ENCODE data around the gene CFAP57. TPM values are rescaled to one million over a fixed set of nuclear protein-coding genes. Genes with fewer than 3 reads are reported as not detected.

The CFAP57 gene
- total and polyA plus RNA-seq, 9 of the 15 experiments (the other 6 are each of a cell fraction or from before 2014, with no cell fraction given): 0.04 to 0.22 (median 0.07) TPM; not detected in 3

GRCh38 chr1:43217747-43218146, 45.6 kb downstream of the CFAP57 start:
- DNase-seq (ENCODE audit: extremely low read depth in 1 of 4, low spot score in 3 of 4) (no peak), FAIRE-seq (no peak), ATAC-seq (no peak)
- CTCF ChIA-PET (ENCODE audit: low intra/inter-chr PET ratio): no interaction called here
- POLR2A ChIA-PET: no interaction called here
- TF ChIP-seq ZNF224 (CRISPR knock-in tag; IDR thresholded peaks at IDR 0.05) (no peak), JUND (IDR thresholded peaks at IDR 0.05; ENCODE audit: borderline replicate concordance, low read depth, low read length) (no peak), JUND (tag; IDR thresholded peaks at IDR 0.05; ENCODE audit: borderline replicate concordance, low read depth, low read length) (no peak), RAD21 (CRISPR knock-in tag; conservative IDR thresholded peaks at IDR 0.05 in 1 of 2, IDR thresholded peaks at IDR 0.05 in 1 of 2) (no peak), EP300 (IDR thresholded peaks at IDR 0.05; ENCODE audit: low read length) (no peak), NR1H2 (CRISPR knock-in tag; IDR thresholded peaks at IDR 0.05) (no peak), TBP (optimal IDR thresholded peaks at IDR 0.05; ENCODE audit: low read depth, low read length) (no peak), ZBTB8A (IDR thresholded peaks at IDR 0.05; ENCODE audit: partially characterized antibody) (no peak), XRCC3 (IDR thresholded peaks at IDR 0.05) (no peak), RBFOX2 (IDR thresholded peaks at IDR 0.05; ENCODE audit: low read depth, low read length) (no peak), NFE2L1 (tag; IDR thresholded peaks at IDR 0.05; ENCODE audit: borderline replicate concordance, low read depth) (no peak), NBN (IDR thresholded peaks at IDR 0.05; ENCODE audit: low read depth) (no peak), SMARCA4 (IDR thresholded peaks at IDR 0.05) (no peak), ZBTB43 (CRISPR knock-in tag; IDR thresholded peaks at IDR 0.05) (no peak), RBM34 (IDR thresholded peaks at IDR 0.05; ENCODE audit: borderline replicate concordance, insufficient read depth, low read length) (no peak)
- TF ChIP-seq, protein P1, sequence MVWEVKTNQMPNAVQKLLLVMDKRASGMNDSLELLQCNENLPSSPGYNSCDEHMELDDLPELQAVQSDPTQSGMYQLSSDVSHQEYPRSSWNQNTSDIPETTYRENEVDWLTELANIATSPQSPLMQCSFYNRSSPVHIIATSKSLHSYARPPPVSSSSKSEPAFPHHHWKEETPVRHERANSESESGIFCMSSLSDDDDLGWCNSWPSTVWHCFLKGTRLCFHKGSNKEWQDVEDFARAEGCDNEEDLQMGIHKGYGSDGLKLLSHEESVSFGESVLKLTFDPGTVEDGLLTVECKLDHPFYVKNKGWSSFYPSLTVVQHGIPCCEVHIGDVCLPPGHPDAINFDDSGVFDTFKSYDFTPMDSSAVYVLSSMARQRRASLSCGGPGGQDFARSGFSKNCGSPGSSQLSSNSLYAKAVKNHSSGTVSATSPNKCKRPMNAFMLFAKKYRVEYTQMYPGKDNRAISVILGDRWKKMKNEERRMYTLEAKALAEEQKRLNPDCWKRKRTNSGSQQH (CRISPR knock-in tag; IDR thresholded peaks at IDR 0.05): no peak
- intact Hi-C loops (cut with micrococcal nuclease) (no loop called here), in situ Hi-C loops (cut with MboI) (no loop called here)
- Histone ChIP-seq H3K4me3 (no peak overlapping the region), H3K27me3 (ENCODE audit: control insufficient read depth in 2 of 2, insufficient read depth in 2 of 2, low read length in 2 of 2) (peaks cover 49 to 58% of the 10 kb centered on the region in 2 experiments), H3K9me3 (replicated peaks; ENCODE audit: control insufficient read depth, insufficient read depth, low read depth, low read length) (no peaks in the 10 kb centered on the region), H4K20me1 (replicated peaks; ENCODE audit: control insufficient read depth, insufficient read depth, low read length) (no peaks in the 10 kb centered on the region; the same call in 1 of the 2 replicates), H3K4me1 (replicated peaks in 1 of 2; ENCODE audit: control insufficient read depth in 2 of 2, insufficient read depth in 2 of 2, low read length in 2 of 2) (no peaks in the 10 kb centered on the region), H3K4me2 (ENCODE audit: insufficient read depth, low read length) (no peak overlapping the region), H3K9me1 (ENCODE audit: control insufficient read depth, insufficient read depth, low read length) (no peaks in the 10 kb centered on the region), H3K36me3 (ENCODE audit: control insufficient read depth, insufficient read depth, low read length) (no peaks in the 10 kb centered on the region), H3K79me2 (ENCODE audit: control insufficient read depth, insufficient read depth, low read length) (no peaks in the 10 kb centered on the region), H3K9ac (ENCODE audit: insufficient read depth in 1 of 2, low read depth in 2 of 2, low read length in 2 of 2) (no peak overlapping the region), H3K27ac (ENCODE audit: extremely low read depth, low read depth, low read length) (no peak overlapping the region), H2AFZ (ENCODE audit: low read depth, low read length) (no peak overlapping the region)
- no TSS peak for BruUV-seq (replicated peaks)
- WGBS (ENCODE audit: insufficient coverage, low coverage, missing lambda C conversion rate): 3% methylated on average over 10 of the region's 10 CpGs

Measured in K562 (cell line).